Measurements from ENCODE around the gene TMEM98.
A peak's percentile ranks its signal among the peaks of the same experiment; 100 is the strongest.

Gene TMEM98

GRCh38 chr17:32907583-32907982 is 20.4 kb upstream of the TMEM98 start:
- Histone ChIP-seq H3K9me2 (replicated peaks; ENCODE audit: insufficient read depth, low read length) (no peaks in the 10 kb centered on the region), H3K9me3 (replicated peaks; ENCODE audit: insufficient read depth, low read length) (no peaks in the 10 kb centered on the region), H2AFZ (ENCODE audit: low read length) (no peak overlapping the region), H4K20me1 (ENCODE audit: insufficient read depth, low read length) (no peaks in the 10 kb centered on the region), H3K27me3 (replicated peaks; ENCODE audit: insufficient read depth, low read length) (no peaks in the 10 kb centered on the region), H3K36me3 (replicated peaks; ENCODE audit: insufficient read depth, low read length) (no peaks in the 10 kb centered on the region), H3F3A (ENCODE audit: insufficient read depth, low read length) (no peaks in the 10 kb centered on the region), H3K27ac (ENCODE audit: low read length) (no peak overlapping the region), H3K79me2 (ENCODE audit: low read length) (no peaks in the 10 kb centered on the region), H3K9ac (ENCODE audit: low read length) (no peak overlapping the region), H3K4me3 (ENCODE audit: low read length) (no peak overlapping the region), H3K4me1 (ENCODE audit: low read length) (peaks cover 19% of the 10 kb centered on the region), H3K4me2 (ENCODE audit: low read depth, low read length) (no peak overlapping the region)
- TF ChIP-seq CTCF (IDR thresholded peaks at IDR 0.05; ENCODE audit: low read length) = no peak
- no peak for TF ChIP-seq EZH2phosphoT487 (IDR thresholded peaks at IDR 0.05; ENCODE audit: low read length)
- TF ChIP-seq EZH2 (optimal IDR thresholded peaks at IDR 0.05; ENCODE audit: low read depth, low read length) = no peak
- DNase-seq = no peak

- peak overlapping the region; percentile 3; the same call in 1 of the 2 replicates for H3K4me2 ChIP-seq (ENCODE audit: low read depth, low read length)
These were observed 18.1 kb upstream of the TMEM98 start for GRCh38 chr17:32909787-32910369.

GRCh38 chr17:32910769-32911168 is 17.2 kb upstream of the TMEM98 start:
- H2AFZ ChIP-seq (ENCODE audit: low read length) = no peak overlapping the region; the same call in 1 of the 2 replicates

More at GRCh38 chr17:32909787-32910369, 18.1 kb upstream of the TMEM98 start:
- Histone ChIP-seq H3F3A (ENCODE audit: insufficient read depth, low read length) (no peaks in the 10 kb centered on the region), H4K20me1 (ENCODE audit: insufficient read depth, low read length) (no peaks in the 10 kb centered on the region), H3K27me3 (replicated peaks; ENCODE audit: insufficient read depth, low read length) (no peaks in the 10 kb centered on the region), H2AFZ (ENCODE audit: low read length) (peak overlapping the region; percentile 77), H3K9me2 (replicated peaks; ENCODE audit: insufficient read depth, low read length) (no peaks in the 10 kb centered on the region), H3K9me3 (replicated peaks; ENCODE audit: insufficient read depth, low read length) (no peaks in the 10 kb centered on the region), H3K9ac (ENCODE audit: low read length) (no peak overlapping the region), H3K79me2 (ENCODE audit: low read length) (no peaks in the 10 kb centered on the region), H3K4me1 (ENCODE audit: low read length) (peaks cover 6% of the 10 kb centered on the region), H3K36me3 (replicated peaks; ENCODE audit: insufficient read depth, low read length) (no peaks in the 10 kb centered on the region), H3K4me3 (ENCODE audit: low read length) (no peak overlapping the region), H3K27ac (ENCODE audit: low read length) (no peak overlapping the region)
- DNase-seq = peak; percentile 80
- TF ChIP-seq CTCF (IDR thresholded peaks at IDR 0.05; ENCODE audit: low read length) (peak; percentile 88), EZH2 (optimal IDR thresholded peaks at IDR 0.05; ENCODE audit: low read depth, low read length) (no peak), EZH2phosphoT487 (IDR thresholded peaks at IDR 0.05; ENCODE audit: low read length) (no peak)

More at GRCh38 chr17:32910769-32911168, 17.2 kb upstream of the TMEM98 start:
- H3K36me3 ChIP-seq (replicated peaks; ENCODE audit: insufficient read depth, low read length) = no peaks in the 10 kb centered on the region
- no peak overlapping the region for H3K4me3 ChIP-seq (ENCODE audit: low read length)
- H3K4me2 ChIP-seq (ENCODE audit: low read depth, low read length) = no peak overlapping the region
- no peaks in the 10 kb centered on the region for H3K9me2 ChIP-seq (replicated peaks; ENCODE audit: insufficient read depth, low read length)
- H4K20me1 ChIP-seq (ENCODE audit: insufficient read depth, low read length) = no peaks in the 10 kb centered on the region
- no peaks in the 10 kb centered on the region for H3K9me3 ChIP-seq (replicated peaks; ENCODE audit: insufficient read depth, low read length)
- H3K79me2 ChIP-seq (ENCODE audit: low read length) = no peaks in the 10 kb centered on the region
- H3K27me3 ChIP-seq (replicated peaks; ENCODE audit: insufficient read depth, low read length) = no peaks in the 10 kb centered on the region
- peaks cover 6% of the 10 kb centered on the region for H3K4me1 ChIP-seq (ENCODE audit: low read length)
- TF ChIP-seq CTCF (IDR thresholded peaks at IDR 0.05; ENCODE audit: low read length) (no peak), EZH2phosphoT487 (IDR thresholded peaks at IDR 0.05; ENCODE audit: low read length) (no peak), EZH2 (optimal IDR thresholded peaks at IDR 0.05; ENCODE audit: low read depth, low read length) (no peak)
- DNase-seq = no peak
- no peak overlapping the region for H3K27ac ChIP-seq (ENCODE audit: low read length)
- no peak overlapping the region for H3K9ac ChIP-seq (ENCODE audit: low read length)
- no peaks in the 10 kb centered on the region for H3F3A ChIP-seq (ENCODE audit: insufficient read depth, low read length)
